HepG2 (cell line): ENCODE results near the gene GPR42. TPM values are rescaled to one million over a fixed set of nuclear protein-coding genes. Genes with fewer than 3 reads are reported as not detected.

ENCODE experiments used
- ATAC-seq: fragments of 200-7000 bp; cut with Tn5 transposase; 3 replicates; pipeline ENCODE4 v1.9.1; 2020; ENCODE audit warnings: mild to moderate bottlenecking, moderate library complexity
- BruUV-seq: library from RNA; stranded (reverse); fragments of 400-500 nt; replicated peaks from 2 replicates; lab custom pipeline; 2021; lab: Mats Ljungman, UMichigan
- CTCF ChIA-PET: fragments of 300-600 bp; formaldehyde crosslinking; extraction: SDS; loops from one replicate; lab custom pipeline; 2021; ENCODE audit warnings: low total read pairs, inconsistent platforms, low intra/inter-chr PET ratio; lab: Yijun Ruan, JAX
- POLR2A ChIA-PET: fragments of 350-600 bp; sonication (Branson Sonifier 250); formaldehyde crosslinking; loops from one replicate; lab custom pipeline; 2020; ENCODE audit warnings: antibody characterized with exemption, inconsistent platforms; lab: Yijun Ruan, JAX
- DNase-seq: peaks from one replicate; pipeline ENCODE4 v3.0.0-alpha.2; 2015; ENCODE audit warnings: low spot score
- FAIRE-seq: peaks from 3 replicates; lab custom pipeline; 2011; peaks lifted over from hg19 to GRCh38; lab: Jason Lieb, UNC
- H2AFZ ChIP-seq: one replicate; pipeline ENCODE4 v1.6.1; 2011; ENCODE audit warnings: low read length, inconsistent platforms
- H3K27ac ChIP-seq: fragments of 300-600 bp; 3 replicates; pipeline ENCODE4 v1.8.0; 2011; ENCODE audit warnings: mixed run types, mild to moderate bottlenecking, mixed read lengths, low read length, inconsistent platforms; ENCODE audit not compliant: insufficient read depth; ENCODE audit errors: extremely low read length
- H3K27me3 ChIP-seq, 2 experiments: fragments of 200-600 bp in 1 of 2; 2 replicates in 1 of 2; 3 replicates in 1 of 2; pipeline versions ENCODE4 v1.6.0 to v1.8.0; 2011; ENCODE audit warnings: low read length in 2 of 2, mild to moderate bottlenecking in 2 of 2, moderate library complexity in 2 of 2, inconsistent platforms in 1 of 2; ENCODE audit not compliant: insufficient read depth in 2 of 2, control insufficient read depth in 1 of 2
- H3K36me3 ChIP-seq, 2 experiments: fragments of 200-600 bp in 1 of 2; replicated peaks in 1 of 2; 2 replicates in 1 of 2; 3 replicates in 1 of 2; pipeline versions ENCODE4 v1.5.1 to v1.8.0; 2011; ENCODE audit warnings: low read length in 2 of 2, inconsistent platforms in 1 of 2; ENCODE audit not compliant: insufficient read depth in 2 of 2, control insufficient read depth in 1 of 2
- H3K4me1 ChIP-seq: 2 replicates; pipeline ENCODE4 v1.5.1; 2012; ENCODE audit warnings: low read length, inconsistent platforms; ENCODE audit not compliant: insufficient read depth
- H3K4me2 ChIP-seq: 2 replicates; pipeline ENCODE4 v1.6.0; 2011; ENCODE audit warnings: low read depth, low read length, inconsistent platforms
- H3K4me3 ChIP-seq, 3 experiments: fragments of 200-600 bp in 1 of 3; sonication (generic), shearing (Covaris generic) in 1 of 3; replicated peaks in 1 of 3; 2 replicates each; pipeline ENCODE4 v1.5.1; 2011 to 2016; ENCODE audit warnings: low read length in 3 of 3, inconsistent platforms in 2 of 3, low read depth in 2 of 3, mild to moderate bottlenecking in 2 of 3, control low read depth in 1 of 3, mixed read lengths in 1 of 3; ENCODE audit not compliant: insufficient read depth in 1 of 3
- H3K79me2 ChIP-seq: one replicate; pipeline ENCODE4 v1.6.1; 2011; ENCODE audit warnings: low read length, inconsistent platforms; ENCODE audit not compliant: insufficient read depth
- H3K9ac ChIP-seq: 2 replicates; pipeline ENCODE4 v1.6.0; 2011; ENCODE audit warnings: mild to moderate bottlenecking, low read depth, low read length, inconsistent platforms; ENCODE audit not compliant: insufficient read depth
- H3K9me3 ChIP-seq: 2 replicates; pipeline ENCODE4 v1.5.1; 2012; ENCODE audit warnings: mild to moderate bottlenecking, low read length
- H4K20me1 ChIP-seq: 2 replicates; pipeline ENCODE4 v1.6.0; 2011; ENCODE audit warnings: inconsistent platforms, mild to moderate bottlenecking, low read length, moderate library complexity; ENCODE audit not compliant: insufficient read depth
- MAFG ChIP-seq: sonication (generic); formaldehyde crosslinking; IDR thresholded peaks from 2 replicates; pipeline ENCODE4 v1.5.1; 2020; ENCODE audit warnings: mild to moderate bottlenecking, missing genetic modification reagents
- MZF1 ChIP-seq: sonication (generic); formaldehyde crosslinking; IDR thresholded peaks from 2 replicates; pipeline ENCODE4 v1.8.1; 2023; ENCODE audit warnings: mild to moderate bottlenecking, missing genetic modification reagents, borderline replicate concordance
- PTBP1 ChIP-seq: fragments of 200-400 bp; formaldehyde crosslinking; IDR thresholded peaks from 2 replicates; pipeline ENCODE4 v1.6.1; 2018; ENCODE audit warnings: low read length, low read depth; ENCODE audit not compliant: poor library complexity, severe bottlenecking
- RBAK ChIP-seq: sonication (generic); formaldehyde crosslinking; IDR thresholded peaks from 2 replicates; pipeline ENCODE4 v1.5.1; 2020; ENCODE audit warnings: mild to moderate bottlenecking, missing genetic modification reagents
- ZNF432 ChIP-seq: sonication (generic); formaldehyde crosslinking; IDR thresholded peaks from 2 replicates; pipeline ENCODE4 v1.5.0; 2020; ENCODE audit warnings: missing genetic modification reagents, mild to moderate bottlenecking, borderline replicate concordance
- ZNF44 ChIP-seq: sonication (generic); formaldehyde crosslinking; IDR thresholded peaks from 2 replicates; pipeline ENCODE4 v1.5.1; 2020; ENCODE audit warnings: mild to moderate bottlenecking, missing genetic modification reagents
- ZNF850 ChIP-seq: sonication (generic); formaldehyde crosslinking; conservative IDR thresholded peaks from 2 replicates; pipeline ENCODE4 v1.9.0; 2021; ENCODE audit warnings: mild to moderate bottlenecking, missing genetic modification reagents
- WGBS: methylation state at CpG from one replicate; pipeline ENCODE4 v1.1.6; 2017; ENCODE audit warnings: low lambda C conversion rate; 5-methylcytosine and 5-hydroxymethylcytosine counted together
- in situ Hi-C: cut with HindIII; loops from 2 replicates; pipeline ENCODE4 v1.10.0; 2017; ENCODE audit warnings: low pct_unique_long_range_greater_than_20kb; ENCODE audit not compliant: extremely low pct_ligation_motif_present
- intact Hi-C: fragments of 100-400 bp; cut with micrococcal nuclease; formaldehyde crosslinking; loops from one replicate; pipeline ENCODE4 v1.10.0; 2022; ENCODE audit not compliant: unreplicated experiment
- polyA plus RNA-seq, 8 experiments: library from polyadenylated mRNA; depleted of rRNA in 3 of 8; stranded (reverse) in 7 of 8; unstranded in 1 of 8; fragments of >200 nt; fragmentation: Illumina TruSeq in 4 of 8; extraction: Trizol in 4 of 8; gene quantifications; 2 replicates each; pipeline versions ENCODE4 v1.2.1 to v1.2.3, GENCODE V29; 2011 to 2016; ENCODE audit warnings: low read depth in 4 of 8, missing spikeins in 1 of 8, mixed read lengths in 1 of 8; ENCODE audit not compliant: insufficient read depth in 1 of 8
- total RNA-seq, 5 experiments: library from RNA; depleted of rRNA; stranded (reverse); fragments of >200 nt; fragmentation: Illumina TruSeq; extraction: Trizol; gene quantifications; 2 replicates each; pipeline ENCODE4 v1.2.3, GENCODE V29; 2016; ENCODE audit warnings: low read depth in 1 of 5
- TF ChIP-seq, protein P1 (sequence below): IDR thresholded peaks from 2 replicates; pipeline ENCODE4 v1.4.0; 2020; ENCODE audit warnings: mild to moderate bottlenecking, missing genetic modification reagents
- TF ChIP-seq, protein P2 (sequence below): sonication (generic); formaldehyde crosslinking; IDR thresholded peaks from 2 replicates; pipeline ENCODE4 v1.4.0; 2020; ENCODE audit warnings: missing genetic modification reagents
- TF ChIP-seq, protein P3 (sequence below): sonication (generic); IDR thresholded peaks from 2 replicates; pipeline ENCODE4 v1.6.1; 2016; ENCODE audit warnings: low read depth, borderline replicate concordance
- TF ChIP-seq, protein P4 (sequence below): sonication (generic); formaldehyde crosslinking; IDR thresholded peaks from 2 replicates; pipeline ENCODE4 v1.4.0; 2020; ENCODE audit warnings: missing genetic modification reagents, borderline replicate concordance

Gene GPR42
- total and polyA plus RNA-seq, 2 of the 13 experiments (the other 11 are each of a cell fraction or from before 2014, with no cell fraction given): not detected

DNA sequence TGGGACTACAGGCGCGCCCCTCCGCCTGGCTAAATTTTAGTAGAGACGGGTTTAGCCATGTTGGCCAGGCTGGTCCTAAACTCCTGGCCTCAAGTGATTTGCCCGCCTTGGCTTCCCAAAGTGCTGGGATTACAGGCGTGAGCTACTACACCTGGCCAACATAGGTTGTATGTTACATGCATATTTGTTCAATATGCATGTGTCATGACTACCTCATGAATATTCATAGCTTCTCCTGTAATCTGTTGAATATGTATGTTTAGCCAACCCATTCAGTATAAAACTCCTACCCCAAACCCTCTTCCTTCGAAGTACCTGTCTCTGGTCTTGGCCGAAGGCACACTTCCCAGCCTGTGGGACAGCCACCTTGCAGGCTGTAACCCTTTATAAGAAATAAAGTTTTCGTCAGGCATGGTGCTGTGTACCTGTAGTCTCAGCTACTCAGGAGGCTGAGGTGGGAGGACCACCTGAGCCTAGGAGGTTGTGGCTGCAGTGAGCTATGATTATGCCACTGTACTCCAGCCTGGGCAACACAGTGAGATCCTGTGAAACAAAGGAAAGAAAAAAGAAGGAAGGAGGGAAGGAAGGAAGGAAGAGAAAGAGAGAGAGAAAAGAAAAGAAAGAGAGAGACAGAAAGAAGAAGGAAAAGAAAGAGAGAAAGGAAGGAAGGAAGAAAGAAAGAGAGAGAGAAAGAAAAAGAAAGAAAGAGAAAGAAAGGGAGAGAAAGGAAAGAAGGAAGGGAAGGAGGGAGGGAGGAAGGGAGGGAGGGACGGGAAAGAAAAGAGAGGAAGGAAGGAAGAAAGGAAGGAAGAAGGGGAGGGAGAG, 29.3 kb downstream of the GPR42 start (continued):
- TF ChIP-seq, protein P1, sequence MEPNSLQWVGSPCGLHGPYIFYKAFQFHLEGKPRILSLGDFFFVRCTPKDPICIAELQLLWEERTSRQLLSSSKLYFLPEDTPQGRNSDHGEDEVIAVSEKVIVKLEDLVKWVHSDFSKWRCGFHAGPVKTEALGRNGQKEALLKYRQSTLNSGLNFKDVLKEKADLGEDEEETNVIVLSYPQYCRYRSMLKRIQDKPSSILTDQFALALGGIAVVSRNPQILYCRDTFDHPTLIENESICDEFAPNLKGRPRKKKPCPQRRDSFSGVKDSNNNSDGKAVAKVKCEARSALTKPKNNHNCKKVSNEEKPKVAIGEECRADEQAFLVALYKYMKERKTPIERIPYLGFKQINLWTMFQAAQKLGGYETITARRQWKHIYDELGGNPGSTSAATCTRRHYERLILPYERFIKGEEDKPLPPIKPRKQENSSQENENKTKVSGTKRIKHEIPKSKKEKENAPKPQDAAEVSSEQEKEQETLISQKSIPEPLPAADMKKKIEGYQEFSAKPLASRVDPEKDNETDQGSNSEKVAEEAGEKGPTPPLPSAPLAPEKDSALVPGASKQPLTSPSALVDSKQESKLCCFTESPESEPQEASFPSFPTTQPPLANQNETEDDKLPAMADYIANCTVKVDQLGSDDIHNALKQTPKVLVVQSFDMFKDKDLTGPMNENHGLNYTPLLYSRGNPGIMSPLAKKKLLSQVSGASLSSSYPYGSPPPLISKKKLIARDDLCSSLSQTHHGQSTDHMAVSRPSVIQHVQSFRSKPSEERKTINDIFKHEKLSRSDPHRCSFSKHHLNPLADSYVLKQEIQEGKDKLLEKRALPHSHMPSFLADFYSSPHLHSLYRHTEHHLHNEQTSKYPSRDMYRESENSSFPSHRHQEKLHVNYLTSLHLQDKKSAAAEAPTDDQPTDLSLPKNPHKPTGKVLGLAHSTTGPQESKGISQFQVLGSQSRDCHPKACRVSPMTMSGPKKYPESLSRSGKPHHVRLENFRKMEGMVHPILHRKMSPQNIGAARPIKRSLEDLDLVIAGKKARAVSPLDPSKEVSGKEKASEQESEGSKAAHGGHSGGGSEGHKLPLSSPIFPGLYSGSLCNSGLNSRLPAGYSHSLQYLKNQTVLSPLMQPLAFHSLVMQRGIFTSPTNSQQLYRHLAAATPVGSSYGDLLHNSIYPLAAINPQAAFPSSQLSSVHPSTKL (CRISPR knock-in tag): no peak
- TF ChIP-seq, protein P2, sequence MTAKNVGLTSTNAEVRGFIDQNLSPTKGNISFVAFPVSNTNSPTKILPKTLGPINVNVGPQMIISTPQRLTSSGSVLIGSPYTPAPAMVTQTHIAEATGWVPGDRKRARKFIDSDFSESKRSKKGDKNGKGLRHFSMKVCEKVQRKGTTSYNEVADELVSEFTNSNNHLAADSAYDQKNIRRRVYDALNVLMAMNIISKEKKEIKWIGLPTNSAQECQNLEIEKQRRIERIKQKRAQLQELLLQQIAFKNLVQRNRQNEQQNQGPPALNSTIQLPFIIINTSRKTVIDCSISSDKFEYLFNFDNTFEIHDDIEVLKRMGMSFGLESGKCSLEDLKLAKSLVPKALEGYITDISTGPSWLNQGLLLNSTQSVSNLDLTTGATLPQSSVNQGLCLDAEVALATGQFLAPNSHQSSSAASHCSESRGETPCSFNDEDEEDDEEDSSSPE (CRISPR knock-in tag): no peak

DNA sequence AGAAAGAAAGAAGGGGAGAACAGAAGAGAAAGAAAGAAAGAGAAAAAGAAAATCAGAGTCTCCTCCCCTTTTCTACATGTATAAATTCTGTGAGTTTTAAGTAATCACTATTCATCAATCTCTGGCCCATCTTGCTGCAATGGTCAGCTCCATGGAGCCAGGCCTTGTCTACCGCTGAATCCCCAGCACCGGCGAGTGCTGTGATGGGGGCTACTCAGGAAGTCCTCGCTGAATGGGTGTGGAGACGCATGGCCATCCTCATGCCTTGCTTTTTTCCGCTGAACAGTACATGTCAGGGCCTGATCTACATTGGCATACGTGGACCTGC, 29.9 kb downstream of the GPR42 start:
- intact Hi-C loops: no loop called here
- ATAC-seq (no peak), FAIRE-seq (no peak), DNase-seq (no peak)
- ChIA-PET POLR2A (no interaction called here), CTCF (no interaction called here)
- Histone ChIP-seq H3K4me2 (no peak overlapping the region), H4K20me1 (no peaks in the 10 kb centered on the region), H3K4me1 (peaks cover 43% of the 10 kb centered on the region), H3K27ac (no peak overlapping the region), H3K27me3 (peaks cover 2 to 3% of the 10 kb centered on the region in 2 experiments; a peak in 2 of 5 replicates), H3K4me3 (no peak overlapping the region), H3K9me3 (no peaks in the 10 kb centered on the region), H3K9ac (no peak overlapping the region), H2AFZ (no peak overlapping the region), H3K79me2 (no peaks in the 10 kb centered on the region), H3K36me3 (no peaks in the 10 kb centered on the region)
- 73% methylated on average over 4 of the region's 7 CpGs for WGBS
- no TSS peak for BruUV-seq
- in situ Hi-C loops: no loop called here
- TF ChIP-seq MZF1 (CRISPR knock-in tag) (no peak), ZNF432 (CRISPR knock-in tag) (no peak), RBAK (CRISPR knock-in tag) (no peak), MAFG (no peak), ZNF850 (CRISPR knock-in tag) (no peak), ZNF44 (CRISPR knock-in tag) (no peak), PTBP1 (no peak)
- TF ChIP-seq, protein P3, sequence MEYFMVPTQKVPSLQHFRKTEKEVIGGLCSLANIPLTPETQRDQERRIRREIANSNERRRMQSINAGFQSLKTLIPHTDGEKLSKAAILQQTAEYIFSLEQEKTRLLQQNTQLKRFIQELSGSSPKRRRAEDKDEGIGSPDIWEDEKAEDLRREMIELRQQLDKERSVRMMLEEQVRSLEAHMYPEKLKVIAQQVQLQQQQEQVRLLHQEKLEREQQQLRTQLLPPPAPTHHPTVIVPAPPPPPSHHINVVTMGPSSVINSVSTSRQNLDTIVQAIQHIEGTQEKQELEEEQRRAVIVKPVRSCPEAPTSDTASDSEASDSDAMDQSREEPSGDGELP: no peak
- TF ChIP-seq, protein P4, sequence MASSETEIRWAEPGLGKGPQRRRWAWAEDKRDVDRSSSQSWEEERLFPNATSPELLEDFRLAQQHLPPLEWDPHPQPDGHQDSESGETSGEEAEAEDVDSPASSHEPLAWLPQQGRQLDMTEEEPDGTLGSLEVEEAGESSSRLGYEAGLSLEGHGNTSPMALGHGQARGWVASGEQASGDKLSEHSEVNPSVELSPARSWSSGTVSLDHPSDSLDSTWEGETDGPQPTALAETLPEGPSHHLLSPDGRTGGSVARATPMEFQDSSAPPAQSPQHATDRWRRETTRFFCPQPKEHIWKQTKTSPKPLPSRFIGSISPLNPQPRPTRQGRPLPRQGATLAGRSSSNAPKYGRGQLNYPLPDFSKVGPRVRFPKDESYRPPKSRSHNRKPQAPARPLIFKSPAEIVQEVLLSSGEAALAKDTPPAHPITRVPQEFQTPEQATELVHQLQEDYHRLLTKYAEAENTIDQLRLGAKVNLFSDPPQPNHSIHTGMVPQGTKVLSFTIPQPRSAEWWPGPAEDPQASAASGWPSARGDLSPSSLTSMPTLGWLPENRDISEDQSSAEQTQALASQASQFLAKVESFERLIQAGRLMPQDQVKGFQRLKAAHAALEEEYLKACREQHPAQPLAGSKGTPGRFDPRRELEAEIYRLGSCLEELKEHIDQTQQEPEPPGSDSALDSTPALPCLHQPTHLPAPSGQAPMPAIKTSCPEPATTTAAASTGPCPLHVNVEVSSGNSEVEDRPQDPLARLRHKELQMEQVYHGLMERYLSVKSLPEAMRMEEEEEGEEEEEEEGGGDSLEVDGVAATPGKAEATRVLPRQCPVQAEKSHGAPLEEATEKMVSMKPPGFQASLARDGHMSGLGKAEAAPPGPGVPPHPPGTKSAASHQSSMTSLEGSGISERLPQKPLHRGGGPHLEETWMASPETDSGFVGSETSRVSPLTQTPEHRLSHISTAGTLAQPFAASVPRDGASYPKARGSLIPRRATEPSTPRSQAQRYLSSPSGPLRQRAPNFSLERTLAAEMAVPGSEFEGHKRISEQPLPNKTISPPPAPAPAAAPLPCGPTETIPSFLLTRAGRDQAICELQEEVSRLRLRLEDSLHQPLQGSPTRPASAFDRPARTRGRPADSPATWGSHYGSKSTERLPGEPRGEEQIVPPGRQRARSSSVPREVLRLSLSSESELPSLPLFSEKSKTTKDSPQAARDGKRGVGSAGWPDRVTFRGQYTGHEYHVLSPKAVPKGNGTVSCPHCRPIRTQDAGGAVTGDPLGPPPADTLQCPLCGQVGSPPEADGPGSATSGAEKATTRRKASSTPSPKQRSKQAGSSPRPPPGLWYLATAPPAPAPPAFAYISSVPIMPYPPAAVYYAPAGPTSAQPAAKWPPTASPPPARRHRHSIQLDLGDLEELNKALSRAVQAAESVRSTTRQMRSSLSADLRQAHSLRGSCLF (CRISPR knock-in tag): no peak
